NCI-H226 (cell line): ENCODE results near the gene SLC32A1.

ENCODE experiments used
- DNase-seq: peaks from one replicate; pipeline ENCODE4 v3.0.0-alpha.2; 2015

Gene SLC32A1

GRCh38 chr20:38725931-38726803 lies 1.9 kb downstream of the SLC32A1 start:
- no peak for DNase-seq

DNA sequence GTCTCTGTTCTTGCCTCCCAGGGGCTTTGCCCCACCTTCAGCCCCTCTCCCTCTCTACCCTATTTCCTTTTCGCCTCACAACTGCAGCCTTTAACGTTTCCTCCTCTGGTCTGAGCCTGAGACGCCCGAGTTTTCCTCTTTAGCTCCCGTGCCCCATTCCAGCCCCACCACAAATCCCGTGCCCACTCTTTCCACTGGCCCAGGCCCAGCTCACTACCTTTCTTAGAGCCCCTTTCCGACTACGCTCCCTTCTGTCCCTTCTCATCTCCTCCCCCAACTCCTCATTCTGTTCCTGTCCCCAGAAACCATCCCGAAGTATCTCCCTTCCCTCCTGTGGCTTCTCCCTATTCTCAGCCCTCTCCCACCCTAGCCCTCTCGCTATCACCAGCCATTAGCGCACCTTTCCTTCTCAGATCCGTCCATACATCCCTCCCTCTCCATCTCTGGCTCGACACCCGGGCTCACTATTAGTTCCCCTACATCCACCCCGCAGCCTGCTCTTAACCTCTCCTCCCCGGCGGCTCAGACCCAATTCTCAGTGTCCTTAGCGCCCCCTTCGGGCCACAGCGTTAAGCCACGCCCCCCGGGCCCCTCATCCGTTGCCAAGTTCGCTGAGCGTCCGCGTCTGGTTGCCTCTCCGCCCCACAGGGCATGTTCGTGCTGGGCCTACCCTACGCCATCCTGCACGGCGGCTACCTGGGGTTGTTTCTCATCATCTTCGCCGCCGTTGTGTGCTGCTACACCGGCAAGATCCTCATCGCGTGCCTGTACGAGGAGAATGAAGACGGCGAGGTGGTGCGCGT lies 2.7 kb downstream of the SLC32A1 start:
- no peak for DNase-seq

- DNase-seq = no peak
Observed at GRCh38 chr20:38727607-38728190, 3.4 kb downstream of the SLC32A1 start.

- no peak for DNase-seq
Observed at GRCh38 chr20:38728191-38728781, 4.0 kb downstream of the SLC32A1 start.

- no peak for DNase-seq
Observed at GRCh38 chr20:38728911-38729642, 4.8 kb downstream of the SLC32A1 start.

- DNase-seq = no peak
Observed at GRCh38 chr20:38729767-38730166, 5.5 kb downstream of the SLC32A1 start.

GRCh38 chr20:38730167-38730988 lies 6.1 kb downstream of the SLC32A1 start:
- DNase-seq = no peak

- DNase-seq = peak; percentile 21
Observed at GRCh38 chr20:38730989-38731737, 6.9 kb downstream of the SLC32A1 start.

DNA sequence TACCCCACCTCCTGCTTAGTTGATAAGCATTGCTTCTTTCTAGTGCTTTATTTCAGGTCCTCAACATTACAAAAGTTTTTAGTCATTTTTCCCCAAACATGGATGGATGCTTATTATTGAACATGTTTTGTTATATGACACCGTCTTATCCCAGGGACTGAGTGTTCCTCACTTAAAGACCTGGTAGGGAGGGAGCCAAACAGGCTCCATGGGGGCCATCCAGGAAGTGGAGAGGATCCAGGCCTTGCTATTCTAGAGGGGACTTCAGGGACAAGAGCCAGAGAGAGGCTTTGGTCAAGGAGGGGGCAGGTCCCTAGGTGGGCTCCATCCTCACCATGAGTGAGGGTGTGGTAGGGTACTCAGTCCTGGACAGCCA lies 7.4 kb downstream of the SLC32A1 start:
- no peak for DNase-seq

- no peak for DNase-seq
Observed at GRCh38 chr20:38732981-38733380, 8.7 kb downstream of the SLC32A1 start.

DNA sequence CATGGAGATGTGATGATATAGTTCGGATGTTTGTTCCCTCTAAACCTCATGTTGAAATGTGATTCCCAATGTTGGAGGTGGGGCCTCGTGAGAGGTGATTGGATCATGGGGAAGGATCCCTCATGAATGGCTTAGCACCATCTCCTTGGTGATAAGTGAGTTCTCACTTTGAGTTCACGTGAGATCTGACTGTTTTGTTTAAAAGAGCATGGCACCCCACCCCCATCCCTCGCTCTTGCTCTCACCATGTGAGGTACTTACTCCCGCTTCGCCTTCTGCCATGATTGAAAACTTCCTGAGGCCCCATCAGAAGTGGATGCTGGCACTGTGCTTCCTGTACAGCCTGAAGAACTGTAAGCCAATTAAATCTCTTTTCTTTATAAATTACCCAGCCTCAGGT lies 10.9 kb downstream of the SLC32A1 start:
- DNase-seq = no peak

DNA sequence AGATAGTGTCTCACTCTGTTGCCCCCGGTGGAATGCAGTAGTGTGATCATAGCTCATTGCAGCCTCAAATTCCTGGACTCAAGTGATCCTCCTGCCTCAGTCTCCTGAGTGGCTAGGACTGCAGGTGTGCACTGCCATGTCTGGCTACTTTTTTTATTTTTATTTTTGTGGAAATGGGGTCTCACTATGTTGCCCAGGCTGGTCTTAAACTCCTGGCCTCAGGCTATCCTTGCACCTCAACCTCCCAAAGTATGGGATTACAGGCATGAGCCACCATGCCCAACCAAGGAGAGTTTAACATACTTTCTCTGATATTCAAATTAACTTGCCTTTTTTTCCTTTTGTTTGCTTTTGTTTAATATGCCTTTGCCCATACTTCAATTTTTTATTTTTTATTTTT lies 13.6 kb downstream of the SLC32A1 start:
- DNase-seq = no peak

DNA sequence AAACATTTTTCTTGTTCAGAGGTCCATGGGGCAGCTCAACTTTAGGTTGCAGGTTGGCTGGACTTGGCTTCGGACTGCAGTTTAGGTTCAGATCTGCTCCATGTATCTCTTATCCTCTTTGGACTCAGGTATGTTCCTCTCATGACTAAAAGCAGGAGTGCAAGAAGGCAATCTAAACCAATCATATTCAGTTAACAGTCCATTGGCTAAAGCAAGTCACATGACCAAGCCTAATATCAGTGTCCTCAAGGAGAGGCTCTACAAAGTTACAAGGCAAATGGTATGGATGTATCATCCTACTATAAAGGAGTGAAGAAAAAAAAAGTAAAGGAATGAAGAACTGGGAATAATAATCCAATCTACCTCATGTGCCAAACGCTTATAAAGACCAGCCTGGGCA lies 21.5 kb downstream of the SLC32A1 start:
- no peak for DNase-seq

DNA sequence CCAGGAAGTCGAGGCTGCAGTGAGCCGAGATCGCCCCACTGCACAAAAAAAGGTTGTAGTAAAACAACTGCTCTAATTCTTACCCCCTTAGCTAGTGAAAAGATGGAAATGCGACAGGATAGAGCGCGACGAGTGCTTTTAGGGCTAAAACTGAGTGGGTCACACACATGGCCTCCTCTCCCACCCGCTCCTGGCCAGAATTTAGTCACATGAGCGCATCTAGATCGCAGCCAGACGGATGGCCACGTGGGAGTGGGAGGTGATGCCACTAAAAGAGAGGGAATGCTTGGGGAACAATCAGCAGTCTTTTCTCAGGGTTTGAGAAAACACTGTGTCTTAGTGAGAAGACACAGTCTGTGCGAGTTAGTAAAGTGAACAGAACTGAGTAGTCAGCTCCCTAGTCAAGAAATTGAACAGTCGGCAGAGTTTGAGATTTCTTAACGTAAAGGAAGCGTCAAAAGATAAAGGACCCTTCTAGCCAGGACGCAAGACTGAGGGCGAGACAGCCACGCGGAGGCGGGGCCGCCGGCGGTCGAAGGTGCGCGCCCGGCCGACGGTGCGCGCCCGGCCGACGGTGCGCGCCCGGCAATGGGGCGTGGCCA lies 23.3 kb downstream of the SLC32A1 start:
- DNase-seq = no peak

GRCh38 chr20:38748097-38748860 lies 24.0 kb downstream of the SLC32A1 start, which contains the start of gene ACTR5:
ACTR5 (plus strand) TSS chr20:38748460; CDS start chr20:38748479, 19 bp downstream.
- peak; percentile 66 for DNase-seq

- DNase-seq = no peak
Observed at GRCh38 chr20:38748861-38749149, 24.5 kb downstream of the SLC32A1 start.

- DNase-seq = no peak
Observed at GRCh38 chr20:38751360-38751976, 27.2 kb downstream of the SLC32A1 start.

- DNase-seq = no peak
Observed at GRCh38 chr20:38752029-38752428, 27.7 kb downstream of the SLC32A1 start.

- DNase-seq = no peak
Observed at GRCh38 chr20:38754924-38755323, 30.6 kb downstream of the SLC32A1 start.
